BJ (cell line): ENCODE results near the gene ABLIM2. TPM values are rescaled to one million over a fixed set of nuclear protein-coding genes. Genes with fewer than 3 reads are reported as not detected.

Experiments used
- CTCF ChIA-PET: fragments of 350-600 bp; formaldehyde crosslinking; extraction: SDS; loops from one replicate; lab custom pipeline; 2021; ENCODE audit warnings: antibody characterized with exemption, inconsistent platforms; lab: Yijun Ruan, JAX
- POLR2A ChIA-PET: fragments of 300-600 bp; sonication (Branson Sonifier 250); formaldehyde crosslinking; extraction: SDS; loops from one replicate; lab custom pipeline; 2021; ENCODE audit warnings: antibody characterized with exemption; lab: Charles Lee
- DNase-seq: peaks from one replicate; pipeline ENCODE4 v3.0.0-alpha.2; 2011; ENCODE audit warnings: low read depth
- H3K27me3 ChIP-seq: 2 replicates; pipeline ENCODE4 v1.6.0; 2011; ENCODE audit warnings: low read length; ENCODE audit not compliant: control insufficient read depth, insufficient read depth
- H3K36me3 ChIP-seq: 2 replicates; pipeline ENCODE4 v1.5.1; 2011; ENCODE audit warnings: low read length; ENCODE audit not compliant: control insufficient read depth, insufficient read depth
- H3K4me3 ChIP-seq: 2 replicates; pipeline ENCODE4 v1.5.1; 2011; ENCODE audit warnings: low read depth, mild to moderate bottlenecking, control low read depth, low read length
- CTCF ChIP-seq: IDR thresholded peaks from 2 replicates; pipeline ENCODE4 v1.5.1; 2011; ENCODE audit warnings: low read depth, mild to moderate bottlenecking, control low read depth, inconsistent platforms, low read length, moderate library complexity; ENCODE audit not compliant: insufficient read depth
- polyA plus RNA-seq: library from polyadenylated mRNA; depleted of rRNA; stranded (reverse); fragments of >200 nt; gene quantifications from 2 replicates; pipeline ENCODE4 v1.2.3, GENCODE V29; 2011

ABLIM2 gene
- polyA plus RNA-seq, 1 experiment, result 0.07 TPM

GRCh38 chr4:8084712-8085490 is 73.7 kb downstream of the ABLIM2 start:
- TF ChIP-seq CTCF, result no peak
- POLR2A ChIA-PET, result no interaction called here
- DNase-seq, result no peak
- CTCF ChIA-PET, result no interaction called here
- Histone ChIP-seq H3K27me3 (peaks cover 8% of the 10 kb centered on the region; the same call in 1 of the 2 replicates), H3K4me3 (no peak overlapping the region), H3K36me3 (no peaks in the 10 kb centered on the region)

DNA sequence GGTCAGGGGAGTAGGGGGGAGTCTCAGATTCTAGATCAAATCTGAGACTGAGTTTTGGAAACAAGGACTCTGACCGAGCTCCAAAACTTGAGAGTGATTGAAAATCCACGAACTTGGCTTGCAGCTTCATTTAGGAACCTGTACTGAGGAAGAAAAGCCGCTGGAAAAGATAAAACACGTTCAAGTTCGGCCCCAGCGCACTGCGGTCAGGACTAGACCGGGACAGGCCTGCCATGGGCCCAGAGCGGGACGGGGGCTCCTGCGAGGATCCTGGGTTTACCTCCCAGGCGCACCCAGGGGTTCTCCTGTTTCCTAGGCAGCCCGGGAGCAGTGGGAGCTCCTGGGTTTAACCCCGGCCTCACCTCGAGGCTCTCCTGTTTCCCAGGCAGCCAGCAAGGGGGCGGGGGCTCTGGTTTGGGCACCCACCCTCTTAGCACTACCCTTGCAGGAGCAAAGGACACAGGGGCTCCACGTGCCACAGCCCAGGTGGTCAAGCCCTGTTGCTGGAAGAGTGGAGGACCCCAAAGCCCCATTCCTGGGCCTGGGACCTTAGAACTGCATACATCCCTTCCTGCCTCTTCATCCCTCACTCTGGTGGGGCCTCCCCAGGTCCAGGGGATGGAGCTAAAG is 74.5 kb downstream of the ABLIM2 start:
- POLR2A ChIA-PET, result no interaction called here
- CTCF ChIA-PET, result no interaction called here
- H3K27me3 ChIP-seq, result peaks cover 8% of the 10 kb centered on the region; the same call in 1 of the 2 replicates
- DNase-seq, result no peak
- H3K4me3 ChIP-seq, result no peak overlapping the region
- no peaks in the 10 kb centered on the region for H3K36me3 ChIP-seq
- TF ChIP-seq CTCF, result no peak

DNA sequence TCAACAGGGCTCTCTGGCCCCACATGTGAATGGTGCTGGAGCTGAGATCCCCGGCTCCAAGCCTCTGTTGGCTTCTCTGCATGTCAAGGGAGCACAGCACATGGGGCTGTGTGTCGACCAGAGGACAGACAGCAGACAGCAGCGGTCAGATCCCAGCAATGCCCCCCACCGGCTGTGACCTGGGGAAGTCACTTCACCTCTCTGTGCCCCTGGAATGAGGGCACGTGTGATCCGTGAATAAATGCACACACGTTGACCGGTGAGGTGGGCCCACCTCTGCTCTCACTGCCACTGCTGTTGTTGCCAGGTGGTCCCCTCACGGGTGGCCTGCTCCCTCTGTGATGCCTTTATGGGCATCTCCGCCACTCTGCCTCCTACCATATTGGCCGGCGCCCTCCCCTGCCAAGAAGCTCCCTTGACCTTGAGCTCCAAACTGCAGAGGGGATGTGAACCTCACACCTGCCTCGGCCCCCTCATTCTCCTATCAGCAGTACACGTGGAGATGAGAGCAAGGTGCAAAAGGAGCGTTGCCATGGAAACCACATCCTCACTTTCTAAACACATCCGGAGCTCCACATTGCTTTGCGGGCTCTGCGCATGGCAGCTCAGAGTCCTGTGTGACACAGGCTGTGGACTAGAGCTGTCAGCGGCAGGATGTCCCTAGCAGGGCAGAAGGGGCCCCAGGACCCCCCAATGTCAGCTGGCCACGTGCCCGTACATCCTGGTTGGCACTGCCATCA is 75.4 kb downstream of the ABLIM2 start:
- POLR2A ChIA-PET, result no interaction called here
- DNase-seq, result no peak
- peaks cover 8% of the 10 kb centered on the region; the same call in 1 of the 2 replicates for H3K27me3 ChIP-seq
- CTCF ChIA-PET, result no interaction called here
- no peak overlapping the region for H3K4me3 ChIP-seq
- H3K36me3 ChIP-seq, result no peaks in the 10 kb centered on the region
- no peak for TF ChIP-seq CTCF

- TF ChIP-seq CTCF, result no peak
- no peak overlapping the region for H3K4me3 ChIP-seq
- H3K36me3 ChIP-seq, result no peaks in the 10 kb centered on the region
- peaks cover 10% of the 10 kb centered on the region; the same call in 1 of the 2 replicates for H3K27me3 ChIP-seq
- ChIA-PET POLR2A (no interaction called here), CTCF (no interaction called here)
- DNase-seq, result no peak
Measured at GRCh38 chr4:8082517-8083055, 76.0 kb downstream of the ABLIM2 start.
